NT2/D1 (cell line): ENCODE data around the gene DES.

ENCODE experiments used
- DNase-seq: peaks from one replicate; pipeline ENCODE4 v3.0.0-alpha.2; 2011; ENCODE audit warnings: low read depth, low spot score
- H3K27me3 ChIP-seq: 2 replicates; pipeline ENCODE4 v1.6.0; 2011; ENCODE audit warnings: mild to moderate bottlenecking; ENCODE audit not compliant: insufficient read length, insufficient read depth
- H3K36me3 ChIP-seq: 2 replicates; pipeline ENCODE4 v1.6.1; 2011; ENCODE audit warnings: mild to moderate bottlenecking, low read length, mixed read lengths; ENCODE audit not compliant: insufficient read depth, insufficient read length
- H3K4me1 ChIP-seq: 2 replicates; pipeline ENCODE4 v1.5.1; 2011; ENCODE audit not compliant: insufficient read depth, insufficient read length
- H3K4me3 ChIP-seq: 2 replicates; pipeline ENCODE4 v1.5.1; 2011; ENCODE audit warnings: low read depth; ENCODE audit not compliant: insufficient read length
- H3K9ac ChIP-seq: 2 replicates; pipeline ENCODE4 v1.6.0; 2011; ENCODE audit warnings: low read depth; ENCODE audit not compliant: insufficient read length
- H3K9me3 ChIP-seq: 2 replicates; pipeline ENCODE4 v1.5.1; 2011; ENCODE audit warnings: mild to moderate bottlenecking, low read length; ENCODE audit not compliant: insufficient read depth
- SUZ12 ChIP-seq: IDR thresholded peaks from 2 replicates; pipeline ENCODE4 v1.6.1; 2011; ENCODE audit not compliant: insufficient read length, insufficient read depth; ENCODE audit errors: extremely low read depth
- YY1 ChIP-seq: IDR thresholded peaks from 2 replicates; pipeline ENCODE4 v1.6.1; 2011; ENCODE audit not compliant: insufficient read length, insufficient read depth
- ZNF274 ChIP-seq: IDR thresholded peaks from 2 replicates; pipeline ENCODE4 v1.6.1; 2011; ENCODE audit warnings: mild to moderate bottlenecking, low read depth, low read length

DES gene

GRCh38 chr2:219416235-219416602 is 2.0 kb upstream of the DES start:
- Histone ChIP-seq H3K9ac (no peak overlapping the region), H3K4me1 (peaks cover 17% of the 10 kb centered on the region), H3K36me3 (no peaks in the 10 kb centered on the region), H3K9me3 (peaks cover 13% of the 10 kb centered on the region; the same call in 1 of the 2 replicates), H3K27me3 (no peaks in the 10 kb centered on the region), H3K4me3 (no peak overlapping the region)
- DNase-seq: peak; percentile 66
- TF ChIP-seq SUZ12: no peak
- no peak for TF ChIP-seq ZNF274

- Histone ChIP-seq H3K9ac (no peak overlapping the region), H3K9me3 (peaks cover 13% of the 10 kb centered on the region; the same call in 1 of the 2 replicates), H3K4me3 (no peak overlapping the region), H3K4me1 (peaks cover 17% of the 10 kb centered on the region), H3K36me3 (no peaks in the 10 kb centered on the region), H3K27me3 (no peaks in the 10 kb centered on the region)
- no peak for DNase-seq
- TF ChIP-seq YY1 (no peak), SUZ12 (no peak), ZNF274 (no peak)
These were observed 1.2 kb upstream of the DES start for GRCh38 chr2:219416938-219417337.

GRCh38 chr2:219417374-219417773 is 803 bp upstream of the DES start:
- Histone ChIP-seq H3K27me3 (no peaks in the 10 kb centered on the region), H3K4me1 (peaks cover 17% of the 10 kb centered on the region), H3K9me3 (peaks cover 11% of the 10 kb centered on the region; the same call in 1 of the 2 replicates), H3K36me3 (no peaks in the 10 kb centered on the region), H3K4me3 (no peak overlapping the region), H3K9ac (peak overlapping the region; percentile 12)
- no peak for DNase-seq
- TF ChIP-seq YY1 (no peak), SUZ12 (no peak), ZNF274 (no peak)

GRCh38 chr2:219419012-219419324 is 791 bp downstream of the DES start:
- H3K36me3 ChIP-seq: no peaks in the 10 kb centered on the region
- no peak overlapping the region for H3K9ac ChIP-seq
- H3K4me1 ChIP-seq: peaks cover 17% of the 10 kb centered on the region
- no peak for DNase-seq
- H3K27me3 ChIP-seq: no peaks in the 10 kb centered on the region
- no peaks in the 10 kb centered on the region; the same call in 1 of the 2 replicates for H3K9me3 ChIP-seq
- TF ChIP-seq ZNF274 (no peak), YY1 (no peak), SUZ12 (no peak)
- H3K4me3 ChIP-seq: no peak overlapping the region

- peaks cover 17% of the 10 kb centered on the region for H3K4me1 ChIP-seq
- H3K9ac ChIP-seq: no peak overlapping the region
- no peak overlapping the region for H3K4me3 ChIP-seq
- DNase-seq: no peak
- TF ChIP-seq ZNF274 (no peak), YY1 (no peak), SUZ12 (no peak)
- H3K27me3 ChIP-seq: no peaks in the 10 kb centered on the region
- no peaks in the 10 kb centered on the region for H3K36me3 ChIP-seq
- H3K9me3 ChIP-seq: no peaks in the 10 kb centered on the region
These were observed 1.4 kb downstream of the DES start for GRCh38 chr2:219419331-219420197.

GRCh38 chr2:219420687-219421086 is 2.5 kb downstream of the DES start:
- H3K4me3 ChIP-seq: no peak overlapping the region
- DNase-seq: no peak
- no peaks in the 10 kb centered on the region for H3K27me3 ChIP-seq
- H3K9me3 ChIP-seq: no peaks in the 10 kb centered on the region
- no peak for TF ChIP-seq ZNF274
- TF ChIP-seq YY1: no peak
- no peak for TF ChIP-seq SUZ12
- no peak overlapping the region for H3K9ac ChIP-seq
- H3K4me1 ChIP-seq: peaks cover 17% of the 10 kb centered on the region
- no peaks in the 10 kb centered on the region for H3K36me3 ChIP-seq

- H3K36me3 ChIP-seq: no peaks in the 10 kb centered on the region
- TF ChIP-seq ZNF274: no peak
- no peak for TF ChIP-seq SUZ12
- TF ChIP-seq YY1: no peak
- no peaks in the 10 kb centered on the region for H3K27me3 ChIP-seq
These were observed 3.1 kb downstream of the DES start for GRCh38 chr2:219421323-219421722.

More at GRCh38 chr2:219421323-219421722, 3.1 kb downstream of the DES start:
- Histone ChIP-seq H3K4me3 (no peak overlapping the region), H3K4me1 (peaks cover 22% of the 10 kb centered on the region), H3K9me3 (no peaks in the 10 kb centered on the region), H3K9ac (no peak overlapping the region)
- no peak for DNase-seq
